HG02763 (cell line): ENCODE data around the gene LYPD4.
"Not testable (repeated sequence)": the region's sequence is repeated elsewhere in the genome, so short reads cannot be mapped to it uniquely, and the experiment has no call there.

Experiments used
- ATAC-seq: cut with Tn5 transposase; IDR thresholded peaks from one replicate; pipeline ENCODE4 v1.9.1; 2021; ENCODE audit warnings: mild to moderate bottlenecking, moderate library complexity; ENCODE audit not compliant: unreplicated experiment

The LYPD4 gene

DNA sequence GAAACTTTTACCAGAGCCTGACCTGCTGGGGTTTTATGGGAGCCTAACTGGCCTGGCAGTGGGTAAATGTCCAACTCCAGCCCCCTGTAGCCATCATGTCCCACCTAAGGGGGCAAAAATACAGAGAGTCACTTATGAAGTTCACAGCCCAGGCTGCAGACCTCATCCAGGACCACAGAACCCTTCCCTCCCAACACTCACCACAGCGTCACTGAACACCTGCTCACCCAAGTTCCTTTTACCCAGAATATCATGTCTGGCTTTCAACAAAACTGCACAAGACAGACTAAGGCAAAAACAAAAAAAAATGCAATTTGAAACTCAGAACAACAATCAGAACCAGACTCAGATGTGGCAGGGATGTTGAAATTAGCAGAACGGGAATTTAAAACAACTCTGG, 41.7 kb downstream of the LYPD4 start:
- no peak for ATAC-seq

DNA sequence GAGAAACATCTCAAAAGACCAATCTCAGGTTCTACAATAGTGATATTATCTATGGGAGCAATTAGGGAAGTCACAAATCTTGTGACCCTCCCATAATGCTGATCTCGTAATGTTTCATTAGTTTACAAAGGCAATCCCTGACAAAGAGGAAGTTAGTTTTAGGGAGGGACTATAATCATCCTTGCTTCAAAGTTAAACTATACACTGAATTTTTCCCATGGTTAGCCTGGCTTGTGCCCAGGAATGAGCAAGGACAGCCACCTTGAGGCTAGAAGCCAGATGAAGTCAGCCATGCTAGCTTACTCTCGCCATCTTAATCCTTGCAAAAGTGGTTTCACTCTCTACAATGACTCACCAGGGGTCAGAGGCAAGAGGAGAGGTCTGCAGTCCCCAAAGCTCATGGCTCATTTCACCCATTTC, 42.7 kb downstream of the LYPD4 start:
- ATAC-seq = no peak

DNA sequence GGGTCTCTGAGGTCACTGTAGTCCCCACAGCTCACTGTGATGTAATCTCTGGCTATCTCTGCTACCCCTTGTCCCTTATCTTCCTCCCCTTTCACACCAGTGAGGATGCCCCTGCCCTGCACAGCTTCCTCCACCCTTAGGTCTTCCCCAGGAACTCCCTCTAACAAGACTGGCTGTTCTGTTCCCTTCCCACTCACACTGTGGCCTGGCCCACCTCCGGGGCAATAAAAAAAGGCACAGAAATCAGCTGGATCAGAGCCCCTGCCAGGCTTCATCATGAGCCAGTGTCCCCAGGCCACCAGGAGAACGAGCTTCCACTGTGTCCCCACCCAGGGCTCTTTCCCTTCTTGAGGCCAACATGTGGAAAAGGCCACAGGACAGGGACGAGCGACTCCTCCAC, 43.5 kb downstream of the LYPD4 start:
- no peak for ATAC-seq

DNA sequence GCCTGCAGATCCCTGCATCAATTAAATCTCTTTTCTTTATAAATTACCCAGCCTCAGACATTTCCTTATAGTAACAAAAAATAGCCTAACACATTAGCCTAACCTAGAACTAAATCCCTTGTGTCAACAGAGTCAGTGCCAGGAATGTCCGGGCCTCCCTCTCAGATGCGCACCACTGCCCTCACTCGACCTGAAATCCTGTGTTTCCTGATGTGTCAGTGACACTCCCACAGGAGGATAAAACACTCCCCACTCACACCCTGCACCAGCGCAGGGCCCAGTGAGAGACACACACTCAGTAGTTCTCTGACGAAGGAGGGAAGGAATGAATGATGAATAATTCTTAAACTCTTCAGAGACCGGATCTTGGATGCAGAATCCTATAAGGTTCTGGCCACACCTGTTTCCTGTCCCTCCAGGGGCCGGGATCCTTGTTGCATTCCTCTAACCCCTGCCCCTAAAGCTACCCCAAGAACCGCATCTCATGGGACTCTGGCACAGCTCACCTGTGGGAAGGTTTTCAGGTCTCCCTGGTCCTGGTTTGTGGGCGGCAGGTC, 45.0 kb downstream of the LYPD4 start:
- ATAC-seq = no peak

DNA sequence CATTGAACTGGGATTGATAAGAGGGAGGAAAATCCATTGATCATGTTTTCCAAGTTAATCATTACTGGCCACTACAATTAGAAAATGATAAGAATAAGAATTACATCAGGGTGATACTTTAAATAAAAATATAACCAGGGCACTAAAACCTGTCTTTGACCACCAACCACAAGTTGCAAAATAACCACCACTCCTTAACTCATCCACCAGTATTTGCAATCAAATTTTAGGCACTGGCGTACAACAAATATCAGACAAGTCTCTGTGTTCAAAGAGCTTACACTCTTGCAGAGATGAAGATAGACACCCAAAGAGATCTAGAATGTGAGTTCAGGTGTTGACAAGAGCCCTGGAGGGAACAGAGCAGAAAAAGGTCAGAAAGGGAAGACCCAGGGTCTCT, 47.6 kb downstream of the LYPD4 start:
- no peak for ATAC-seq

DNA sequence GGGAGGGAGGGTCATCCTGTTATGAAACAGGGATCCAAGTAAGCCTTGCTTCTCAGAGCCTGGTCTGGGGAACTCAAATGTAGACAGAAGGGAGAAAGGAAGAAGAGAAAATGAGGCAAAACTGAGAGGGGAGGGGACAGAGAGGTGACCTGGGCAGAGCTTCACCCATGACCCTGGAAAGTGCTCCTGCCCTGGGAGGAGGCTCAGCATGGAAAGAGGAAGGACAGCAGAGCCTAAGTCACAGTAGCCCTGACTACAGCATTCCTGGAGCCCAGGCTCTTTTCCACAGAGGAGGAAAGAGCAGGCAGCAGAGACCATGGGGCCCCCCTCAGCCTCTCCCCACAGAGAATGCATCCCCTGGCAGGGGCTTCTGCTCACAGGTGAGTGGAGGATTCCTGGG, 48.1 kb downstream of the LYPD4 start, which contains the start of gene CEACAM3:
Gene CEACAM3 (plus strand): TSS at position 226 of the 400 bp plus-strand sequence. CDS start 91 bp downstream, at position 317.
- ATAC-seq = no peak

DNA sequence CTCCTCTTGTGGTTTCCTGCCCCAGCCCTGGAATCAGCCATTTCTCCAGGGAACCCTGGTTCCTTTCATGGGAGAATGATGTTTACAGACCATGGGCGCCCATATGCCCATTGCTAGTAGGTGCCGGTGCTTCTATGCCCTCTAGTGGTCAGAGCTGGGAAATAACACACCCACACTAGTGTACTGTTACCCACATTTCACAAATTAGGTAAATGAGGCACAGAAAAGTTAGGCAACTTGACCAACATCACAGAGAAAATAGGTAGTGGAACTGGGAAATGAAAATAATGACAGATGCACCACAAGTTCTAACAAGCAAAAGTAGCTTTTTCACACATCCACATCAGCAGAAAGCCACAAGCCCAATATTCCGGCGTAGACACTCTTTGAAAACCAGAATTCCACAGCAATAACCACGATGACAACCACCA, 49.4 kb downstream of the LYPD4 start:
- no peak for ATAC-seq

DNA sequence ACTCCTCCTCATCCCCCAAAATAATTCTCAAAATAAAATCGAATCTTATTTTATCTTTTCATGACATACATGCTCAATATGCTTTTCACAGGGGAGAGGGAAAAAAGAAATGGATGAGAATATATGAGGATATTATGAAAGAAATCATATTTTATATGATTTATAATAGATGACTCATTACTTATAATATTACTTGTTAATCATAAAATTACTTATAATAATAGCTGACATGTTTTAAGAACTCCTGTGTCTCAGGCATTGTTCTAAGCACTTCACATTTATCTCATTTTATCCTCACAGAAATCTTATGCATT, 51.1 kb downstream of the LYPD4 start:
- ATAC-seq = no peak

DNA sequence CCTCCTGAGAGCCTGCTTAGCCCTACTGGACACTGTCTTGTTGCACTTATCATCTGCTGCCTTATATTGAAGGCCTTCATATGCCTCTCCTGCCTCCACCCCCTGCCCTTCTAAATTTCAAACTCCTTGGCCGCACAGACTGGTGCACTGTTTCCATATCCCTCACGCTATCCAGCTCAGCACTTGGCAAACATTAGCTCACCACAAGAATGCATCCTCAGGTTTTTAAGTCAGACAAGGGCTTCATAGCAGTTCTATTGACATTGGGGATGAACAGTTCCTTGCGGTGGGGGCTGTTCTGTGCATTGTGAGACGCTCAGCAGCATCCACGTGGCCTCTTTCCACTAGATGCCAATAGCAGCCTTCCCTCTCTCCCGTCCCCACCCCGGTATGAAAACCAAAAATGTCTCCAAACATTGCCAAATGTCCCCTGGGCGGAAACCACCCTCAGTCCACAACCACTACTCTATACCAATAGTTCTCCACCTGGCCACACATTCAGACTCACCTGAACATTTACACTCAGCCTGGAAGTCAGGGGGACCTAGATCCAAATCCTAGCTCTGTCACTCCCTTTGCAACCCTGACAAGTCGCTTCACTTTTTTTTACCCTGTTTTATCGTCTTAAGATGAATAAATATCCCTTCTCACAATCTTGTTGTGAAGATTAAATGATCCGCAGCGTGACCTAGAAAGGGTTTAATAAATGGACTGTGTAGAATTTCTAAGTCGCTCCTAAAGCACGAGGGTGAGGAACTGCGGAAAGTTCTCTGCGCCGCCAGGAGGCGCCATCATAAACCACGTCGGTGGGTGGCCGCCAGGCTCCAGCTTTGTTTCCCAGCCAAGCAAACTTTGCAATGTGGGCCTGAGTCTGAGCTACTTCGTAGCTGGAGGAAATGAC, 51.7 kb downstream of the LYPD4 start:
- no peak for ATAC-seq

DNA sequence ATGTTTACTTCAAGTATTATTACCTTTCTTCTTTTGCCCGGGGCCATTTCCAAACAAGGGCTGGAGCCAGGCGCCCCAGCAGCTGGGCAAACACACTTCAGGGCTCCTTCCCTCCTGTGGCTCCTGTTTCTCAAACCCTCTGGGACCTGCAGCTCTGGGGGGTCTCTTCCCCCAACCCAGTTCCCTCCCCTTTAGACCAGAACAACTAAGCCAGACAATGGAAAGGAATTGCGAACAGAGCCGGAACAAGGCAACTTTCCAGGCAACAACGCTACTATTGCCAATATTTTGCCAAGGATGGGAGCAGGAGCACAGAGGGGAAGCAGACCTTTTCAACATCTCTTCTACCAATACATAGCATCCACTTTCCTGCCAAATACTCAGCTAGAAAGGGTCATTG, 55.4 kb downstream of the LYPD4 start:
- ATAC-seq = not testable (repeated sequence)

DNA sequence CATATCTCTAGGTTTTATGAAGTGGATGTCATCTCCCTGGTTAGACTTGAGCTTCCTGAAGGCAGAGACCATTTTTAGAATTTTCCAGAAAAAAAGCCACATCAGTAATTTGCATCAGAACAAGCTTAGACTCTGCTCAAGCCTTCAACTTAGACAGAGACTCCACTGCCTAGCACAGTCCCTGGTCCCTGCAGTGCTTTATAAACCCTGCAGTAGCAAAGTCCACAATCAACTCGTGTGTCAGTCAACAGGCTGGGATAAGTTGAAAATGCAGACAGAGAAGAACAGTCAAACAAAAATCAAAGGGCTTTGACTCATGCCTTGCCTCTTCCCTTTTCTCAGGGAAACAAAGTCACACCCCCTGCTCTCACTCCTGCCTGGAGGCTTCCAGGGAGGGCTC, 56.0 kb downstream of the LYPD4 start:
- not testable (repeated sequence) for ATAC-seq
